GM21515 (cell line): Measurements from ENCODE around the gene MST1.

Experiments
- ATAC-seq: cut with Tn5 transposase; IDR thresholded peaks from one replicate; pipeline ENCODE4 v1.9.1; 2021; ENCODE audit not compliant: unreplicated experiment

MST1 gene

DNA sequence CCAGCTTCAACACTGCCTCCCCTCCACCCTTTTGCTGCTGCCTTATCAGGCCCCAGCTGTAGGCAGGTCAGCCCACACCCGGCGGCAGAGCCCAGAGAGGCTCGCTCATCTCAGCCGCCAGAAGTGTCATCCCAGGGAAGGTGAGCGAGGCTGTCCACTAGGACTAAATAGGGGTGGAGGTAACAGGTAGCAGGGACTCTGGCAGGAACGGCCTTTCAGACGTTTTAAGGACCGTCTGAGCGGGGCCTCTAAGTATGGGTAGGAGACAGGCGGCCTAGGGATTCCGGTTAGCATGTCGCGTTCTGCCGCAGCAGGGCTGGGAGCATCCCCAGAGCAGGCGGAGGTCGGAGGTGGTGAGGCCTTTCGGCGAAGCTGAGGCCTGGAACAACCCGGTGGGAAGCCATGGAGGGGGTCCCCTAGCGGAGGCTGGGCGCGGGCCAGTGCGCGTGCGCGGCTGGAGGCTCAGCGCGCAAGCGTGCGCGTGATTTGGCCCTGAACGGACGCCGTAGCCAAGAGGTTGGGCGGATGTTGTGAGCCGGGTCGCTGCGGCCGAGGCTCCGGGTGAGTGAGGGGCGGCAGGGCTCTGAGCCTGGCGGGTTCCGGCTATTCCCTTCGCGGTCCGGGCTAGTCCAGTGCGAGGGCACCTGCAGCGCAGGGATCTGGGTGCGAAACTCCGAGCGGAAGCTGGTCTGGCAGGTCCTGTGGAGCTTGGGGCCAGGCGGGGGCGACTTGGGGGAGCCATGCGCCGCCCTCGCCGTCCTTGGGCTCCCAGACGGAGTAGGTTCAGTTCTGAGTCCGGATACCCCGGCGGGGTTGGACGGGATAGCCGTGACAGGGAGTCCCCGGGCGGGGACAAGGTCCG lies at the start of gene MST1, which contains the start of gene RNF123:
MST1 (minus strand) TSS at position 429 of the 862 bp plus-strand sequence. CDS start 783 bp downstream, outside the sequence.
RNF123 (plus strand) TSS at position 512 of the 862 bp plus-strand sequence. CDS start 1,609 bp downstream, outside the sequence.
- peak; percentile 49 for ATAC-seq

- ATAC-seq, result no peak
These were observed 48.9 kb upstream of the MST1 start for GRCh38 chr3:49738067-49738713.

GRCh38 chr3:49734752-49735151 lies 45.5 kb upstream of the MST1 start:
- ATAC-seq, result no peak

DNA sequence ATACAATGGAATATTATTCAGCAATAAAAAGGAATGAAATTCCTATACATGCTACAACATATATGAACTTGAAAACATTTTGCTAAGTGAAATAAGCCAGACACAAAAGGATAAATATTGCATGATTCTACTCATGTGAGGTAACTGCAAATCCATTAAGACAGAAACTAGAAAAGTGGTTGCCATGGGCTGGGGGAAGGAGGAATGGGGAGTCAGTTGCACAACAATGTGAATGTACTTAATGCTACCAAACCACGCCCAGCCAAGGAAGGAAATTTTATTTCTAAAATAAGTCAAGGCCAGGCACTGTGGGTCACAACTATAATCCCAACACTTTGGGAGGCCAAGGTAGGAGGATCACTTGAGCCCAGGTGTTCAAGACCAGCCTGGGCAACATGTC lies 44.3 kb upstream of the MST1 start:
- ATAC-seq, result no peak

DNA sequence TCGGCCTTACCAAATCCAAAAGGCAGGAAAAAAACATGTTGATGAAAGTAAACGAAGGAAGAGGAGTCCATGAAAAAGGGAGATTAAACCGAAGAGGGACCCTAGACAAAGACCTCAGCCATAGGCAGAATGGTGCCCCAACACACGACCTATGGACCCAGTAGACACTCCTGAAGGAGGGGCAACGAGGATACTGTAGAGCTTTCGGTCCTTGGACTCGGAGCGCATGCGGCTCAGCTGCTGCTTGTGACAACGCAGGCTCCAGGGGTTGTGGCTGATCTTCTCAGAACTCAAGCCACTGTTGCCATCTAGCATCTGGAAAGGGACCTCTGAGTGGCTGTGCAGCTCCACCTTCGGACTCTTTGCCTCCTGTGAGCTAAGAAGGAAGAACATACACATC lies 43.3 kb upstream of the MST1 start:
- ATAC-seq, result no peak

GRCh38 chr3:49729966-49730609 lies 40.8 kb upstream of the MST1 start:
- ATAC-seq, result no peak

DNA sequence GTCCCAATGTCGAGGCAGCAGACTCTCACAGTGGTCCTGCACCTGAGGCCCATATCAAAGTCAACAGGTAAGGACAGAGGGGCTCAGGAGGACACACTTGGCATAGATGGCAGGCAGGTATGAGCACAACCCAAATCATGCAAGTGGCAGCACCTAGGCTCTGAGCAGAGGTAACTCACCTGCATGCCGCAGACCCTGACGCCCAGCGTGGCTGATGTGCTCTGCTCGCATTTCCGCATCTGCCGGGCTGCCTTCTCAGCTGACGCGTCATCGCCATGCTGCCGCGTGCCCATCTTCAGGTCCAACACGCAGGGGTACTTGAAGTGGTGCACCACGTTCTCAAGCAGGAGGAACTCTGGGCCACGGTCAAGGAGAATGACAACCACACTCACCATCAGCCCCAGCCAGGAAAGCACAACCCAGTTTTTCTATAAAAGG lies 38.7 kb upstream of the MST1 start:
- ATAC-seq, result no peak

- no peak for ATAC-seq
These were observed 38.1 kb upstream of the MST1 start for GRCh38 chr3:49727154-49727923.

DNA sequence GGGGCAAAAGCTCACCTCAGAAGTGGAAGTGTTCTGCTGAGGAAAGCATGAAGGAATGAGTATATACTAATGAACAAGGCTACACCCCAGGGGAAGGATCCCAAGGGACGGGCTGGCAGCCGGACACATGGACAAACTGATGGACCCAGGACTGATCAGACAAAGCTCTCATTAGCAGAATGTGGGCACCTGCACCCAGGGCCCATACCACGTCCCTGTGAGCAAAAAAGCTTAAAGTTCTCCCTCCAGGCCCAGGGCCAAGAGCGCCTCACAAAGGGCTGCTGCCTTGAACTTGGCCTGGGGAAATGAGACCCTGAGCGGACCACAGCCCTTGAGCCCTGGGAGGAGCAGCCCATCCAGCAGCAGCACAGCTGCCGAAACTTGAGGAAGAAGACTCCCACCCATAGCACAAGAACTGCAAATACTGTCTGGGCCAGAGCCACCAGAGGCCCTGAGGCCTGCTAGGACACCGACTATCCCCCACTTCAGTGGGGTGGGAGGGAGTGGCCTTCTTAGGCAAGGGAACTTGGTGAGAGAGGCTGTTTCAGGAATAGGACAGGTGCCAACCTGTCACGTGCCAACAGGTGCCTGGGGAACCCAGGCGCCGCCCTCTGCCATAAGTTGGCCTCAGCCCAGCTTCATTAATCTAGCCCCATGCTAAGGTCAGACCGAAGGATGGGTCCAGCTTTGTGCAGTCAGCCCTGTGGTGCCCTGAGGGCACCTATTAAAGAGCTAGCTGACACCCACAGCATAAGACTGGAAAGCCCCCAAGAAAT lies 36.8 kb upstream of the MST1 start:
- ATAC-seq, result no peak

DNA sequence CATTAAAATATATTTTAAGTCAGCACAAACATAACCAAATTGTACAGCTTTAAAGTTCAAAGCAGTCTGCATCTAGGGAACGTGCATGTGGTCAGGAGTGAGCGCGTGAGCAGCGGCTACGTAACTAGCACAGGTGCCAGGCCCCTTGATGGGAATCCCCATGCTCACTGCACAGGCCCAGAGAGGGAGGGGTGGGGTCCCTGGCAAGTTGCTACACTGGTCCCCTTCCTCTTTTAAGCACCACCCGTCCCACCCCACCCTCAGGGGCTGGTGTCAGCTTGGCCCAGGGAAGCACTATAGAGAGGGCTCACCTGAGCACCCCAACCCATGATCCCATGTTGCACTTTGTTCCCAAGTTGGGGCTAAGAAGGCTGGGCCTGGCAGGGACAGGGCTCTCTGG lies 35.3 kb upstream of the MST1 start:
- ATAC-seq, result no peak

- peak; percentile 75 for ATAC-seq
These were observed 34.6 kb upstream of the MST1 start, which contains the start of gene GMPPB for GRCh38 chr3:49723628-49724551. GMPPB (minus strand) TSS chr3:49723951; CDS start chr3:49723726, 225 bp downstream.

DNA sequence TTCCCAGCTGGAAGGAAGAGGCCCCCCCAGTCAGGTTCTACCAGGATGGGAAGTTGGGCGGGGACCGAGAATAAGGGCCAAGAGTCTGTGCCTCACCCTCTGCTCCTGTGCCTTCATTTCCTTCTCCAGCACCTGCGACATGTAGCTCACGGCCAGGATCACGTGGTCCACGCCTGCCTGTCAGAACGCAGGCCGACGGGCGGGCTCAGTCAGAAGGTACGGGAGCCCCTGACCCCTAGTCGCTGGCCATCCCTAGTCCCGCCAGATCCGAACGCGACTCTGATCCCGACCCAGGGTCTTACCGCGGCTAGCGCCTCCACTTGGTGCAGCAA lies 34.0 kb upstream of the MST1 start:
- no peak for ATAC-seq

- no peak for ATAC-seq
These were observed 33.6 kb upstream of the MST1 start for GRCh38 chr3:49722896-49723295.

DNA sequence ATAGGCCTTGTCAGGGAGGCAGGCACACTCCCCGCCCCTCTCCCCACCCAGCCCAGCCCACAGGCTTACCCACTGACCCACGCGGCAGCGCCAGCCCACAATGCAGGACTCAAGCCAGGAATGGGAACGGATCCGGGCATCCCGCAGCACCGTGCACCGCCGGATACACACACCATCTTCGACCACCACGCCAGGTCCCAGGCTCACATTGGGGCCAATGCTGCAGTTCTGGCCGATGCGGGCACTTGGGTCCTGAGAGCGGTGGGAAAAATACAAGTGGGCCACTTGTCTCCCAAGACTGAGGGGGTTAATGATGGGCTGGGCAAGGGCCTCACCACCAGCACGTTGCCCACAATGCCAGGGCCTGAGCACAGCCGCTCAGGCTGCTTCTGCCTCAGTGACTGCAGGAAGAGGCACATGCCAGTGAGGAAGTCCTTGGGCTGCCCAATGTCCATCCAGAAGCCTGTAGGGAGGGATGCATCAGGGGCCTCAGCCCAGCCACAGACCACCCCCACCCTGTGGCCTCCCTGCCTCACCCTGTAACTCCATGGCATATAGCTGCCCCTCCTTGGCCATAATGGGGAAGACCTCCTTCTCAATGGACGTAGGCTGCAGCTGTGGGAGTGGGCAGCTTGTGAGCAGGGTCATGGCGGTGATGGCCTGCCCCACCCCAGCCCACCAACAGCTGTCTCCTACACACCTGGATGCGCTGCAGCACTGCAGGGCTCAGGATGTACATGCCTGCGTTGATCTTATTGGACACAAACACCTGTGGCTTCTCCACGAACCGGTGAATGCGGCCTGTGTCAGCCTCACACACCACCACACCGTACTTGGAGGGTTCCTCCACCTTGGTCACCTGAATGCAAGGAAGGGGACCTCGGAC lies 32.9 kb upstream of the MST1 start:
- ATAC-seq, result no peak

GRCh38 chr3:49721596-49721895 lies 32.3 kb upstream of the MST1 start:
- ATAC-seq, result no peak

GRCh38 chr3:49720855-49721595 lies 31.8 kb upstream of the MST1 start:
- ATAC-seq, result no peak

GRCh38 chr3:49719214-49719884 lies 30.1 kb upstream of the MST1 start, which contains the start of gene AMIGO3:
AMIGO3 (minus strand) TSS chr3:49719684; CDS start chr3:49719465, 219 bp downstream.
- peak; percentile 40 for ATAC-seq
